Tibial artery (tissue), 4 donors: ENCODE data around the gene NOP14.
"Not testable (repeated sequence)": the region's sequence is repeated elsewhere in the genome, so short reads cannot be mapped to it uniquely, and the experiment has no call there.

ENCODE experiments used
- DNase-seq, 2 donors: peaks; one replicate each; pipeline ENCODE4 v3.0.0-alpha.2; 2019
- H3K27ac ChIP-seq, 2 donors: fragments of 200-600 bp; sonication (generic) in 1 of 2; 1 replicate in 1 of 2; 2 replicates in 1 of 2; pipeline ENCODE4 v1.5.1; 2018 to 2019; ENCODE audit warnings: mild to moderate bottlenecking in 1 of 2
- H3K27me3 ChIP-seq, 2 donors: fragments of 200-600 bp; sonication (generic) in 1 of 2; one replicate each; pipeline versions ENCODE4 v1.5.1 to v1.6.0; 2016 to 2019
- H3K36me3 ChIP-seq, 3 donors: fragments of 200-600 bp; sonication (generic) in 2 of 3; one replicate each; pipeline ENCODE4 v1.5.1; 2016 to 2019; ENCODE audit warnings: mild to moderate bottlenecking in 2 of 3
- H3K4me1 ChIP-seq, 4 donors: fragments of 200-600 bp; sonication (generic) in 2 of 4; 1 replicate in 3 of 4; 2 replicates in 1 of 4; pipeline ENCODE4 v1.5.1; 2016 to 2019
- H3K4me3 ChIP-seq, 2 donors: fragments of 200-600 bp; sonication (generic) in 1 of 2; 1 replicate in 1 of 2; 2 replicates in 1 of 2; pipeline ENCODE4 v1.5.1; 2018 to 2019; ENCODE audit warnings: mild to moderate bottlenecking in 2 of 2
- H3K9me3 ChIP-seq, 3 donors: fragments of 200-600 bp; sonication (generic) in 1 of 3; one replicate each; pipeline ENCODE4 v1.5.1; 2016 to 2019
- intact Hi-C: fragments of 100-400 bp; cut with DNase I; formaldehyde crosslinking; loops from one replicate; pipeline ENCODE4 v1.15.0; 2023; ENCODE audit warnings: low total_unique reads
- TF ChIP-seq, protein P1 (sequence below), 2 experiments: fragments of 200-600 bp in 1 of 2; fragments of 450-650 bp in 1 of 2; IDR thresholded peaks; one replicate each; pipeline ENCODE4 v1.5.1; 2017 to 2019; ENCODE audit warnings: antibody characterized with exemption in 2 of 2, mild to moderate bottlenecking in 1 of 2, moderate library complexity in 1 of 2

NOP14 gene

DNA sequence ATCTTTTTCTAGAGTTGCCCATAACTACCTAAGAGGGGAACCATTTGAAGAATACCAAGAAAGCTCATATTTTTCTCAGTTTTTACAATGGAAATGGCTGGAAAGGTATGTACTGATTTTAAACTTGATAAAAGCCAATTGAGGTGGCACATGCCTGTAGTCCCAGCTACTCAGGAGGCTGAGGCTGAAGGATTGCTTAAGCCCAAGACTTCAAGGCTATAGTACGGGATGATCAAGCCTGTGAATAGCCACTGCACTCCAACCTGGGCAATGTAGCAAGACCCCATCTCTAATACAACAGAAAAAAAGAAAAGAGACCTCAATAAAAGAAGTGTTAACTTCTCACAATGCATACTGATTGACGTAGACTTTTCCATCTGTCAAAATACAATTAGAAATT, 44.5 kb upstream of the NOP14 start:
- H3K27me3 ChIP-seq = no peaks in the 10 kb centered on the region
- H3K9me3 ChIP-seq = no peaks in the 10 kb centered on the region
- H3K36me3 ChIP-seq = no peaks in the 10 kb centered on the region
- no peak for DNase-seq
- intact Hi-C loops = no loop called here
- TF ChIP-seq, protein P1, sequence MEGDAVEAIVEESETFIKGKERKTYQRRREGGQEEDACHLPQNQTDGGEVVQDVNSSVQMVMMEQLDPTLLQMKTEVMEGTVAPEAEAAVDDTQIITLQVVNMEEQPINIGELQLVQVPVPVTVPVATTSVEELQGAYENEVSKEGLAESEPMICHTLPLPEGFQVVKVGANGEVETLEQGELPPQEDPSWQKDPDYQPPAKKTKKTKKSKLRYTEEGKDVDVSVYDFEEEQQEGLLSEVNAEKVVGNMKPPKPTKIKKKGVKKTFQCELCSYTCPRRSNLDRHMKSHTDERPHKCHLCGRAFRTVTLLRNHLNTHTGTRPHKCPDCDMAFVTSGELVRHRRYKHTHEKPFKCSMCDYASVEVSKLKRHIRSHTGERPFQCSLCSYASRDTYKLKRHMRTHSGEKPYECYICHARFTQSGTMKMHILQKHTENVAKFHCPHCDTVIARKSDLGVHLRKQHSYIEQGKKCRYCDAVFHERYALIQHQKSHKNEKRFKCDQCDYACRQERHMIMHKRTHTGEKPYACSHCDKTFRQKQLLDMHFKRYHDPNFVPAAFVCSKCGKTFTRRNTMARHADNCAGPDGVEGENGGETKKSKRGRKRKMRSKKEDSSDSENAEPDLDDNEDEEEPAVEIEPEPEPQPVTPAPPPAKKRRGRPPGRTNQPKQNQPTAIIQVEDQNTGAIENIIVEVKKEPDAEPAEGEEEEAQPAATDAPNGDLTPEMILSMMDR (IDR thresholded peaks at IDR 0.05) = no peak
- H3K27ac ChIP-seq = no peak overlapping the region
- H3K4me3 ChIP-seq = no peak overlapping the region
- peaks cover 0 to 12% (median 0%) of the 10 kb centered on the region in 4 donors for H3K4me1 ChIP-seq

DNA sequence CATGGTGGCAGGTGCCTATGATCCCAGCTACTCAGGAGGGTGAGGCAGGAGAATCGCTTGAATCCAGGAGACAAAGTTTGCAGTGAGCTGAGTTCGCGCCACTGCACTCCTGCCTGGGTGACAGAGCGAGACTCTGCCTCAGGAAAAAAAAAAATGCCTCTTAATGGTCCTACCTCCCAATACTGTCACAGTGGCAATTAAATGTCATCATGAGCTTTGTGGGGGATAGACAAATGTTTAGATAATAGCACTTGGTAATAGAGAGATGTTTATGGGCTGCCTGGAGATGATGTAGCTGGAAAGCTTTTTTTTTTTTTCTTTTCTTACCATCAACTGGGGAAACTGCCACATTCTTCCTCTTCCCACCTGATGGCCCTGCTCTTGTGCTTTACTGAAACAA, 33.2 kb upstream of the NOP14 start:
- no peaks in the 10 kb centered on the region for H3K4me1 ChIP-seq
- DNase-seq = no peak
- no peak overlapping the region for H3K27ac ChIP-seq
- H3K4me3 ChIP-seq = no peak overlapping the region
- H3K36me3 ChIP-seq = no peaks in the 10 kb centered on the region
- TF ChIP-seq, protein P1 (IDR thresholded peaks at IDR 0.05) = no peak
- H3K27me3 ChIP-seq = no peaks in the 10 kb centered on the region
- H3K9me3 ChIP-seq = no peaks in the 10 kb centered on the region
- intact Hi-C loops = no loop called here

DNA sequence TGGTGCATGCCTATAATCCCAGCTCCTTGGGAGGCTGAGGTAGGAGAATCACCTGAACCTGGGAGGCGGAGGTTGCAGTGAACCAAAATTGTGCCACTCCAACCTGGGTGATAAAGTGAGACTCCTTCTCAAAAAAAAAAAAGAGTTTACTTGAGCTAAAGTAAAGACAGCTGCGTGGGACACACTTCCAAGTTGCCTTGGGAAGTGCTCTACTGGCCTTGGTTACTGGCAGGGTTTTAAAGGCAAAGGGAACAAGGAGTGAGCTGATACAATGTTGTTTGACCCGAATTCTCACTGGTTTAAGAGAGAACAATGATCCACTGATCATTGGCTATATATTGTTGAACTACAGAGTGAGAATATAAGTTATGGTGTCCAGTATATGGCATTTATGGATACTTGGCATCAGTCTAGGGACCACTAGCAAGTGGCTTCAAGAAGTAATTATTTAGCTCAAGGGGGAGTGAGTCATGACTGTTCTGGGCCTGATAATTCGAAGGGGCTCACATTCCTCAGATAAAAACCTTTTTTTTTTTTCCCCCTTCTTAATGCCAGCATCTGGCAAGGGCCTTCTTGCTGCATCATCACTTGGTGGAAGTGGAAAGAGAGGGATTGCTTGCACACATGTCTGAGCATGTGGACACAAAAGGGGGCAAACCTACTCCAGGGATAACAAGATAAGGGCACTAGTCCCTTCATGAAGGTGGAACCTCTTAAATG, 32.5 kb upstream of the NOP14 start:
- H3K9me3 ChIP-seq = no peaks in the 10 kb centered on the region

DNA sequence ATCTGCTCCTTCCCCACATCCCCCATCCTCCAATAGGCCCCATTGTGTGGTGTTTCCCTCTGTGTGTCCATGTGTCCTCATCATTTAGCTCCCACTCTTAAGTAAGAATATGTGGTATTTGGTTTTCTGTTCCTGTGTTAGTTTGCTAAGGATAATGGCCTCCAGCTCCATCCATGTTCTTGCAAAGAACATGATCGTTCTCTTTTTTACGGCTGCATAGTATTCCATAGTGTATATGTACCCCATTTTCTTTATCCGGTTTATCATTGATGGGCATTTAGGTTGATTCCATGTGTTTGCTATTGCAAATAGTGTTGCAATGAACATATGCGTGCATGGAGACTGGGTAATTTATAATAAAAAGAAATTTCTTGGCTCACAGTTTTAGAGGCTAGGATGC, 31.7 kb upstream of the NOP14 start:
- no peaks in the 10 kb centered on the region for H3K36me3 ChIP-seq
- intact Hi-C loops = no loop called here
- H3K4me3 ChIP-seq = no peak overlapping the region
- no peak overlapping the region for H3K27ac ChIP-seq
- no peaks in the 10 kb centered on the region for H3K4me1 ChIP-seq
- H3K27me3 ChIP-seq = no peaks in the 10 kb centered on the region
- DNase-seq = no peak
- H3K9me3 ChIP-seq = no peaks in the 10 kb centered on the region
- TF ChIP-seq, protein P1 (IDR thresholded peaks at IDR 0.05) = no peak

More for the DNA sequence above, 32.5 kb upstream of the NOP14 start:
- TF ChIP-seq, protein P1 (IDR thresholded peaks at IDR 0.05) = no peak
- intact Hi-C loops = no loop called here
- no peak for DNase-seq
- H3K4me1 ChIP-seq = no peaks in the 10 kb centered on the region
- H3K4me3 ChIP-seq = no peak overlapping the region
- no peaks in the 10 kb centered on the region for H3K36me3 ChIP-seq
- no peak overlapping the region for H3K27ac ChIP-seq
- H3K27me3 ChIP-seq = no peaks in the 10 kb centered on the region

DNA sequence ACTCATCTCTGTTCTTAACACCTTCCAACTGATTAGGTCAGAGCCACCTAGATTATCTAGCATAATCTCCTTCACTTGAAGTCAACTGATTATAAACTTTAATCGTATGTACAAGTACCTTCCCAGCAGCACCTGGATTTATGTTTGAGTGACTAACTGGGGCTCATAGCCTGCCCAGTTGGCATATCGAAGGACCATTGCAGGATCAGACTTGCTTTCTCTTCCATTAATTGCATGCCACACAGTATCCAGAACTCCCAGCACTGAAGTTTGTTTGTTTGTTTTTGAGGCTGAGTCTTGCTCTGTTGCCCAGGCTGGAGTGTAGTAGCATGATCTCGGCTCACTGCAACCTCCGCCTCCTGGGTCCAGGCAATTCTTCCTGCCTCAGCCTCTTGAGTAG, 28.0 kb upstream of the NOP14 start:
- no peak overlapping the region for H3K4me3 ChIP-seq
- TF ChIP-seq, protein P1 (IDR thresholded peaks at IDR 0.05) = no peak
- H3K9me3 ChIP-seq = no peaks in the 10 kb centered on the region
- H3K27ac ChIP-seq = no peak overlapping the region
- no peaks in the 10 kb centered on the region for H3K4me1 ChIP-seq
- intact Hi-C loops = no loop called here
- DNase-seq = no peak
- H3K36me3 ChIP-seq = no peaks in the 10 kb centered on the region
- no peaks in the 10 kb centered on the region for H3K27me3 ChIP-seq

DNA sequence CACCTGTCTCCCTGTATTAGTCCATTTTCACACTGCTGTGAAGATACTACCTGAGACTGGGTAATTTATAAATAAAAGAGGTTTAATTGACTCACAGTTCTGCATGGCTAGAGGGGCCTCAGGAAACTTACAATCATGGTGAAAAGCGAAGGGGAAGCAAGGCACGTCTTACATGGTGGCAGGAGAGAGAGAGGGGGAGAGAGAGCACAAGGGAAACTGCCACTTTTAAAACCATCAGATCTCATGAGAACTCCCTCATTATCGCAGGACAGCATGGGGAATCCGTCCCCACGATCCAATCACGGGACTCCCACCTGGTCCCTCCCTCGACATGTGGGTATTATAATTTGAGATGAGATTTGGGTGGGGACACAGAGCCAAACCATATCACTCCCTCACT, 20.5 kb upstream of the NOP14 start:
- H3K36me3 ChIP-seq, intact Hi-C loops, H3K4me3 ChIP-seq, H3K4me1 ChIP-seq, H3K27ac ChIP-seq, H3K27me3 ChIP-seq, DNase-seq: not testable (repeated sequence)
- peaks cover 0 to 14% (median 0%) of the 10 kb centered on the region in 3 donors for H3K9me3 ChIP-seq
